Liver (tissue), 2 donors: ENCODE data around the gene TSHZ2.

ENCODE experiments used
- CTCF ChIP-seq: fragments of 150-350 bp; IDR thresholded peaks from 2 replicates; pipeline ENCODE4 v1.5.1; 2017; ENCODE audit warnings: improper control_type of control experiment, low read depth, low read length; ENCODE audit not compliant: missing input control
- MAX ChIP-seq: IDR thresholded peaks from 2 replicates; pipeline ENCODE4 v1.6.1; 2016; ENCODE audit warnings: antibody characterized with exemption
- donor health status: healthy.

- TF ChIP-seq MAX (no peak), CTCF (no peak)
These were observed 522.6 kb downstream of the TSHZ2 start for GRCh38 chr20:53494753-53495152.
